ENCODE measurements around the gene POMGNT1.

DNA sequence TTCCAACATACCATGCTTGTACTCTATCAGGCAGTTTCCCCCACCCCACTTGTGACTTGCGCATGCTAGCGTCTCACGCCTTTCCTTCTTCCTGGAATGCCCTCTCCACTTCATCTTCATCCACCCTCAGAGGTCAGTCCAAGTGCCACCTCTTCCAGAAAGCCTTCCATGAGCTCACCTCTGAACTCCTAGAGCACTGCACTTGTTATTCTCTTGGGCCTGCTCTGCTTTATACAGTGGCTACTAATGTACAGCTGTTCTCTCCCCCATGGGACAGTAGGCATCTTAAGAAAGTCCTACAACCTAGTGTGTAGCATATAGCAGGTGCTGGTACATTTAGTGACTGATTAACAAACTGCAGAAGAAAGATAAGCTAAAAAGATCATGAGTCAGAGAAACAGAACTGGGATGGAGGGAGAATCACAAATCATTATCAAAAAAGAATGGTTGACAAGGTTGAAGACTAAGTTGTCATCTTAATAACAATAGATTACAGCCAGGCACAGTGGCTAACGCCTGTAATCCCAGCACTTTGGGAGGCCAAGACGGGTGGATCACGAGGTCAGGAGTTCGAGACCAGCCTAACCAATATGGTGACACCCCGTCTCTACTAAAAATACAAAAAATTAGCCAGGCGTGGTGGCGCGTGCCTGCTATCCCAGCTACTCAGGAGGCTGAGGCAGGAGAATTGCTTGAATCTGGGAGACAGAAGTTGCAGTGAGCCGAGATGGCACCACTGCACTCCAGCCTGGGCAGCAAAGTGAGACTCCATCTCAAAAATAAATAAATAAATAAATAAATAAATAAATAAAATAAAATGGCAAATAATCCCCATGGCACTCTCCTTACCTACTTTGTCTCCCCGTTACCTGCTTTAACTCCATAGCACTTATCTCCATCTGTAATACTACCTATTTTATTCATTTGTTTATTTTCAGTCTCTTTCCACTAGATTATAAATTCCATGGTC is 39.6 kb downstream of the POMGNT1 start:
- TF ChIP-seq, protein P1, sequence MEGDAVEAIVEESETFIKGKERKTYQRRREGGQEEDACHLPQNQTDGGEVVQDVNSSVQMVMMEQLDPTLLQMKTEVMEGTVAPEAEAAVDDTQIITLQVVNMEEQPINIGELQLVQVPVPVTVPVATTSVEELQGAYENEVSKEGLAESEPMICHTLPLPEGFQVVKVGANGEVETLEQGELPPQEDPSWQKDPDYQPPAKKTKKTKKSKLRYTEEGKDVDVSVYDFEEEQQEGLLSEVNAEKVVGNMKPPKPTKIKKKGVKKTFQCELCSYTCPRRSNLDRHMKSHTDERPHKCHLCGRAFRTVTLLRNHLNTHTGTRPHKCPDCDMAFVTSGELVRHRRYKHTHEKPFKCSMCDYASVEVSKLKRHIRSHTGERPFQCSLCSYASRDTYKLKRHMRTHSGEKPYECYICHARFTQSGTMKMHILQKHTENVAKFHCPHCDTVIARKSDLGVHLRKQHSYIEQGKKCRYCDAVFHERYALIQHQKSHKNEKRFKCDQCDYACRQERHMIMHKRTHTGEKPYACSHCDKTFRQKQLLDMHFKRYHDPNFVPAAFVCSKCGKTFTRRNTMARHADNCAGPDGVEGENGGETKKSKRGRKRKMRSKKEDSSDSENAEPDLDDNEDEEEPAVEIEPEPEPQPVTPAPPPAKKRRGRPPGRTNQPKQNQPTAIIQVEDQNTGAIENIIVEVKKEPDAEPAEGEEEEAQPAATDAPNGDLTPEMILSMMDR (conservative IDR thresholded peaks at IDR 0.05 in 1 of 2, IDR thresholded peaks at IDR 0.05 in 1 of 2; ENCODE audit: extremely low read depth in 1 of 2, insufficient read depth in 1 of 2, low read depth in 1 of 2, low read length in 2 of 2) = no peak
- TF ChIP-seq EZH2 (IDR thresholded peaks at IDR 0.05; ENCODE audit: borderline replicate concordance, low read length) = no peak
